Endodermal cell (in vitro differentiated cells): Measurements from ENCODE around the gene MAP1LC3B. TPM values are rescaled to one million over a fixed set of nuclear protein-coding genes. Genes with fewer than 3 reads are reported as not detected.
A peak's percentile ranks its signal among the peaks of the same experiment; 100 is the strongest.

Experiments used
- DNase-seq: peaks from one replicate; pipeline ENCODE4 v3.0.0-alpha.2; 2017
- H3K27ac ChIP-seq: 2 replicates; pipeline ENCODE4 v1.5.1; 2013; ENCODE audit warnings: mild to moderate bottlenecking, low read depth, low read length, moderate library complexity
- H3K27me3 ChIP-seq: 2 replicates; pipeline ENCODE4 v1.6.1; 2013; ENCODE audit warnings: mild to moderate bottlenecking, low read length, moderate library complexity; ENCODE audit not compliant: insufficient read depth, control insufficient read depth, poor library complexity, severe bottlenecking
- H3K36me3 ChIP-seq: 2 replicates; pipeline ENCODE4 v1.7.0; 2013; ENCODE audit warnings: mild to moderate bottlenecking, low read length, moderate library complexity; ENCODE audit not compliant: control insufficient read depth, insufficient read depth
- H3K4me1 ChIP-seq: one replicate; pipeline ENCODE4 v1.7.0; 2013; ENCODE audit warnings: low read length; ENCODE audit not compliant: control insufficient read depth, insufficient read depth
- H3K4me3 ChIP-seq: 2 replicates; pipeline ENCODE4 v1.5.1; 2013; ENCODE audit warnings: mild to moderate bottlenecking, low read length, moderate library complexity
- H3K9ac ChIP-seq: 2 replicates; pipeline ENCODE4 v1.6.1; 2013; ENCODE audit warnings: mild to moderate bottlenecking, low read length, moderate library complexity; ENCODE audit not compliant: poor library complexity, severe bottlenecking; ENCODE audit errors: extremely low read depth
- H3K9me3 ChIP-seq: 2 replicates; pipeline ENCODE4 v1.6.1; 2013; ENCODE audit warnings: mild to moderate bottlenecking, low read length, moderate library complexity; ENCODE audit not compliant: control insufficient read depth
- H3K27ac Mint-ChIP-seq: 2 replicates; pipeline ENCODE4 v1.8.0; 2020; ENCODE audit warnings: mixed read lengths
- H3K27me3 Mint-ChIP-seq: 2 replicates; pipeline ENCODE4 v1.8.0; 2021; ENCODE audit warnings: mild to moderate bottlenecking, mixed read lengths; ENCODE audit not compliant: insufficient read depth
- H3K36me3 Mint-ChIP-seq: 2 replicates; pipeline ENCODE4 v1.8.0; 2020; ENCODE audit warnings: low read depth, mixed read lengths
- H3K4me1 Mint-ChIP-seq: 2 replicates; pipeline ENCODE4 v1.8.0; 2020; ENCODE audit warnings: mixed read lengths
- H3K4me3 Mint-ChIP-seq: 2 replicates; pipeline ENCODE4 v1.8.0; 2020; ENCODE audit warnings: mild to moderate bottlenecking, moderate library complexity, mixed read lengths
- H3K9me3 Mint-ChIP-seq: 2 replicates; pipeline ENCODE4 v1.8.0; 2020; ENCODE audit warnings: mild to moderate bottlenecking, mixed read lengths
- WGBS, 2 experiments: methylation state at CpG; one replicate each; pipeline versions ENCODE4 v1.1.5 to v1.1.7; 2013; ENCODE audit warnings: missing lambda C conversion rate in 2 of 2, mixed read lengths in 1 of 2; ENCODE audit not compliant: insufficient coverage in 1 of 2, insufficient read length in 1 of 2; 5-methylcytosine and 5-hydroxymethylcytosine counted together
- total RNA-seq, 2 donors: library from RNA; stranded (reverse); fragmentation: NEBNext Ultra II Directional in 1 of 2; extraction: Animal tissue kit (Norgen Biotek cat#: 25700) in 1 of 2; gene quantifications; 2 replicates in 1 of 2; 3 replicates in 1 of 2; pipeline ENCODE4 v1.2.1, GENCODE V29; 2021
- TF ChIP-seq, protein P1 (sequence below): fragments of 200-600 bp; sonication (generic); conservative IDR thresholded peaks from 2 replicates; pipeline ENCODE4 v1.5.0; 2021; ENCODE audit warnings: antibody characterized with exemption, mild to moderate bottlenecking

The MAP1LC3B gene
- total RNA-seq, 2 donors from 2014 or later: 56.4 to 62.4 TPM

DNA sequence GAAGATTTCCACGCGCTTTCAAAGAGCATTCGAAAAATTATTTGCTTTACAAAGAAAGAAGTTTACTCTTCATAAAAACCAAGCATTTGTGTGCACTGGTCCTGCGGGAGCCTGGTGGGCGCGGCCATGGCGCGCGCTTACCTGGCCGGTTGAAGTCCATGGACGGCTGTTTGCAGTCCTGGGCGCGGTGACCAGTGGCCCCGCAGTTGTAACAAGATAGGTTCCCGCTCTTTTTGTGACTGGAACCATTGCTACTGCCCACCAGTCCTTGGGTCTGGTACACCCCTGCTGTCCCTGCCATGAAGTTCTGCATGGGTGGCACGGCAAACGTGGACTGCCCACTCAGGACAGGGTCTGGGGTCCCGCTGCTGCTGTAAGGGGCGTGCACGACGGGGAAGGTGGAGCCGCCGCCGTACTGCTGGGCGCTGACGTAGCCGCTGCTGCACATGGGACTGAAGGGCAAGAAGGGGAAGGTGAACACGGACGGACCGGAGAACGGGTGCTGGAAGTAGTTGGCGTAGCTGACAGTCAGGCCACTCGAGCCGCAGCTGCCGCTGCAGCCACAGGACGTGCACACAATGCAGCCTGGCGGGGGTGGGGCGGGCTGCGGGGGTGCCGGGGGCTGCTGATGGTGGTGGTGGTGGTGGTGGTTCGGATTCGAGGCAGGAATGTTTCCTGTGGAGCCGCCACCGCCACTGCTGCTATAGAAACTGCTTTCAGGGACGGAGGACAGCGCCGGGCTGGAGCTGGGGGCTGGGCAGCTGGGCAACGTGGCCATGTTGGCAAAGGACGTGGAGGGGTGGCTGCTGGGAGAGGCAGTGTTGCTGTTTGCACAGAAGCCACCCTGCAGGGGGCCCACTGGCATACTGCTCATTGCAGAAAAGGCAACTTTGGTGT lies 19.5 kb downstream of the MAP1LC3B start:
- H3K36me3 Mint-ChIP-seq: peaks cover 56% of the 10 kb centered on the region
- 96 to 97% methylated on average over 35 to 45 of the region's 49 CpGs for WGBS, 2 experiments
- H3K27ac Mint-ChIP-seq: no peak overlapping the region
- TF ChIP-seq, protein P1, sequence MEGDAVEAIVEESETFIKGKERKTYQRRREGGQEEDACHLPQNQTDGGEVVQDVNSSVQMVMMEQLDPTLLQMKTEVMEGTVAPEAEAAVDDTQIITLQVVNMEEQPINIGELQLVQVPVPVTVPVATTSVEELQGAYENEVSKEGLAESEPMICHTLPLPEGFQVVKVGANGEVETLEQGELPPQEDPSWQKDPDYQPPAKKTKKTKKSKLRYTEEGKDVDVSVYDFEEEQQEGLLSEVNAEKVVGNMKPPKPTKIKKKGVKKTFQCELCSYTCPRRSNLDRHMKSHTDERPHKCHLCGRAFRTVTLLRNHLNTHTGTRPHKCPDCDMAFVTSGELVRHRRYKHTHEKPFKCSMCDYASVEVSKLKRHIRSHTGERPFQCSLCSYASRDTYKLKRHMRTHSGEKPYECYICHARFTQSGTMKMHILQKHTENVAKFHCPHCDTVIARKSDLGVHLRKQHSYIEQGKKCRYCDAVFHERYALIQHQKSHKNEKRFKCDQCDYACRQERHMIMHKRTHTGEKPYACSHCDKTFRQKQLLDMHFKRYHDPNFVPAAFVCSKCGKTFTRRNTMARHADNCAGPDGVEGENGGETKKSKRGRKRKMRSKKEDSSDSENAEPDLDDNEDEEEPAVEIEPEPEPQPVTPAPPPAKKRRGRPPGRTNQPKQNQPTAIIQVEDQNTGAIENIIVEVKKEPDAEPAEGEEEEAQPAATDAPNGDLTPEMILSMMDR: no peak
- no peak overlapping the region for H3K4me3 Mint-ChIP-seq
- H3K9me3 ChIP-seq: no peaks in the 10 kb centered on the region
- peaks cover 65% of the 10 kb centered on the region for H3K36me3 ChIP-seq
- H3K9ac ChIP-seq: no peak overlapping the region
- H3K4me3 ChIP-seq: no peak overlapping the region
- H3K27me3 Mint-ChIP-seq: no peaks in the 10 kb centered on the region
- peaks cover 8% of the 10 kb centered on the region for H3K4me1 Mint-ChIP-seq
- no peak overlapping the region for H3K27ac ChIP-seq
- DNase-seq: peak; percentile 31
- H3K4me1 ChIP-seq: no peaks in the 10 kb centered on the region
- H3K9me3 Mint-ChIP-seq: no peaks in the 10 kb centered on the region
- H3K27me3 ChIP-seq: no peaks in the 10 kb centered on the region

- H3K36me3 Mint-ChIP-seq: peaks cover 57% of the 10 kb centered on the region
- H3K9me3 Mint-ChIP-seq: no peaks in the 10 kb centered on the region
- TF ChIP-seq, protein P1: no peak
- Histone ChIP-seq H3K27ac (no peak overlapping the region), H3K36me3 (peaks cover 67% of the 10 kb centered on the region), H3K4me1 (no peaks in the 10 kb centered on the region), H3K9me3 (no peaks in the 10 kb centered on the region), H3K9ac (no peak overlapping the region), H3K27me3 (no peaks in the 10 kb centered on the region), H3K4me3 (no peak overlapping the region)
- H3K27me3 Mint-ChIP-seq: no peaks in the 10 kb centered on the region
- WGBS, 2 experiments: 91 to 94% methylated on average over 25 to 31 of the region's 31 CpGs
- DNase-seq: peak; percentile 13
- H3K4me3 Mint-ChIP-seq: no peak overlapping the region
- H3K4me1 Mint-ChIP-seq: peaks cover 8% of the 10 kb centered on the region
- H3K27ac Mint-ChIP-seq: no peak overlapping the region
Observed at GRCh38 chr16:87412371-87412995, 20.3 kb downstream of the MAP1LC3B start.

DNA sequence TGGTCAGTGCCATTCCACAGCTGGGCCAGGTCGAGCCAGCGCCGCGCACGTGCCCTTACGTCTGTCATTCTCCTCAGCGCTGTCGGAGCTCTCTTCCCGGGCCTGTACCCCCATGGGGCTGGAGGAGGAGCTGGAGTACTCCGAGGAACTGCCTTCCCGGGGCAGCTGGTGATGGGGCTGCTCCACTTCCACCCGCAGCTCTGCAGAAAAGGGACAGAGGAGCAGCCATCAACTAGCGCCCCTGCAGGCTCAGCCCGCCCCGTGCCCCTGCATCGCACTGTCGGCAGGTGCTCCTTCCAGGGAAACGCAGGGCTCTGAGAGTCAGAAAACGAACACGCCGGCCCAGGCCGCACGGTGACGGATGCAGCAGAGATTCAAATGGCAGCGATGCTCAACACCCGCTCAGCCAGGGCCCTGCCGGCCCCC lies 20.9 kb downstream of the MAP1LC3B start:
- H3K9me3 Mint-ChIP-seq: no peaks in the 10 kb centered on the region
- peaks cover 61% of the 10 kb centered on the region for H3K36me3 Mint-ChIP-seq
- no peaks in the 10 kb centered on the region for H3K27me3 Mint-ChIP-seq
- DNase-seq: peak; percentile 44
- Histone ChIP-seq H3K36me3 (peaks cover 67% of the 10 kb centered on the region), H3K9me3 (no peaks in the 10 kb centered on the region), H3K9ac (no peak overlapping the region), H3K27me3 (no peaks in the 10 kb centered on the region), H3K27ac (no peak overlapping the region), H3K4me3 (no peak overlapping the region), H3K4me1 (no peaks in the 10 kb centered on the region)
- no peak overlapping the region for H3K4me3 Mint-ChIP-seq
- H3K4me1 Mint-ChIP-seq: peaks cover 8% of the 10 kb centered on the region
- H3K27ac Mint-ChIP-seq: no peak overlapping the region
- WGBS, 2 experiments: 91 to 96% methylated on average over 13 to 27 of the region's 27 CpGs
- TF ChIP-seq, protein P1: peak; percentile 13
